T47D (cell line): ENCODE data around the gene HSFX3.
"Not testable (repeated sequence)": the region's sequence is repeated elsewhere in the genome, so short reads cannot be mapped to it uniquely, and the experiment has no call there.

Source experiments
- DNase-seq, 2 experiments: peaks; one replicate each; pipeline versions ENCODE4 v3.0.0 to v3.0.0-alpha.2; 2011 to 2012; ENCODE audit warnings: low read depth in 1 of 2, low spot score in 1 of 2
- JUND ChIP-seq: IDR thresholded peaks from 2 replicates; pipeline ENCODE4 v1.6.1; 2012; ENCODE audit warnings: low read depth
- in situ Hi-C: cut with HindIII; loops from 2 replicates; pipeline ENCODE4 v1.10.0; 2016; ENCODE audit warnings: low sequenced_read_pairs, low pct_unique_long_range_greater_than_20kb

The HSFX3 gene

DNA sequence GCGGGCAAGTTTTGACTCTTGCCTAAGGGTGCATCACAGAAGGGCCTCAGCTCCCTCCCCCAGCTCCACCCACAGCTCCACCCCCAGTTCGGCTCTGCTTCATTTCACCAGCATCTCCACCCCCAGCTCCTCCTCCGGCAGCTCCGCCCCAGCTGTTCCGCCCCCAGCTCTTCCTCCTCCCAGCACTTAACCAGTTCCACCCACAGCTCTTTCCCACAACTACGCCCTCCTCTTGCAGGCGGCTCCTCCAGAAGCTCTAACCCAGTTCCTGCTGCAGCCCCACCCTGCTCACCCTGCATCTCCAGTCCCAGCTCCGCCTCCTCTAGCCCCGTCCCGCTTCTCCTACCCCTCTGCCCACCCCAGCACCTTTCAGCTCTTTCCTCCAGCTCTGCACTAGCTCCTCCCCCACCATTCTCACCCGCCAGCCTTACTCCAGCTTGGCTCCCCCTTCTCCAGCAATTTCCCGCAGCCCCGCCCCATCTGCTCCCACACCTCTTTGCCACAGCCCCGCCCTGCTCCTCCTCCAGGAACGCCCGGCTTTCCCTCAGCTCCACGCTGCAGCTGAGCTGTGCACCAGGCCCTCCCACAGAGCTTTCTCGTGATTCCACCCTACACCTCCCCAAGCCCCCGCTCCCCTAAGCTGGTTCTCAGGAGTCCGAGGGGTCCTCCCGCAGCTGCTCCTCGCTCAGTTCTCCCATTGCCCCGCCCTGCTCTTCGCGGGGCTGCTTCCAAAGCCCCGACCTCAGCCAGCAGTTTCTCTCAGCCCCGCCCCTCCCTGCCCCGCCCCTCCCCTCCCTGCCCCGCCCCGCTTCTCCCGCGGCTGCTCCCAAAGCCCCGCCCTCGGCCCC lies 10.2 kb downstream of the HSFX3 start:
- TF ChIP-seq JUND, result no peak
- in situ Hi-C loops, result no loop called here
- DNase-seq, result peak; percentile 46 to 92

DNA sequence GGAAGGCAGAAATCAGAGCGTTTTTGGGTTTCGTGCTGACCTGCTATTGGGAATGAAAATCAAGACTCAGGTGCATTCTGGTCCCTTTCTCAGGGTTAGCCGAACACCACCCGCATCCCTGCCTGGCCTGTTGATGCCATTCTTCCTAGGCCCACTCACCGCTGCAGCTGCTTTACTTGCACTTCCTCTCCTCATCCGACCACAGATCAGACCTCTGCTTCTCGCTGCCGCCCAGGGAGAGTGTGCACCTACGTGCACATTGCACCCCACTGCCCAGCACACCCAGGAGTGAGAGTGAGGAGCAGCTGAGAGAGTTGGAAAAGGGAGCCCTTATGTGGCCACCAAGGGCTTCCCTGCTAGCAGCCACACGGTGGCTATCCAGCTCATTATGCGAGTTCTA lies 12.2 kb downstream of the HSFX3 start:
- in situ Hi-C loops, DNase-seq: not testable (repeated sequence)

DNA sequence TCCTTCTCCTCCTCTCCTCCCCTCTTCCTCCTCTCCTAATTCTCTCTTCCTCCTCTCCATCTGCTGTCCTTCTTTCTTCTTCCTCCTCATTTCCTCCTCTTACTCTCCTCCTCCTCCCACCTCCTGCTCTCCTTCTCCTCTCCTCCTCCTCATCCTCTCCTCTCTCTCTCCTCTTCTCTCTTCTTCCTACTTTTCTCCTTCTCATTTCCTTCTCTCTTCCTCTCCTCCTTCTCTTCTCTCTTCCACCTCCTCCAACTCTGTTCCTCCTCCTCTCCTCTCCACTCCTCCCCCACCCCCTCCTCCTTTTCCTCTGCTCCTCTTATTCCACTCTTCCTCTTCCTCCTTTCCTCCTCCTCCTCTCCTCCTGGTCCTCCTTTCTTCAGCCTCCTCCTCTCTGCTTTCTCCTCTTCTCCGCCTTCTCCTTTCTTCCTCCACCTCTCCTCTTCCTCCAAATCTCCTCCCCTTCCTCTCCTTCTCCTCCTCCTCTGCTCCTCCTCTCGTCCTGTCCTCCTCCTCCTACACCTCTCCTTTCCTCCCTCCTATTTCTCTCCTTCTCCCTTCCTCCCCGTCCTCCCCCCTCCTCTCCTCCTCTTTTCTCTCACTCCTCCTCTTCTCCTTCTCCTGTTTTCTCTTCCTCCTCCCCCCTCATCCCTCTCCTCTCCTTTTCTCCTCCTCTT lies 14.7 kb downstream of the HSFX3 start:
- DNase-seq, in situ Hi-C loops: not testable (repeated sequence)

DNA sequence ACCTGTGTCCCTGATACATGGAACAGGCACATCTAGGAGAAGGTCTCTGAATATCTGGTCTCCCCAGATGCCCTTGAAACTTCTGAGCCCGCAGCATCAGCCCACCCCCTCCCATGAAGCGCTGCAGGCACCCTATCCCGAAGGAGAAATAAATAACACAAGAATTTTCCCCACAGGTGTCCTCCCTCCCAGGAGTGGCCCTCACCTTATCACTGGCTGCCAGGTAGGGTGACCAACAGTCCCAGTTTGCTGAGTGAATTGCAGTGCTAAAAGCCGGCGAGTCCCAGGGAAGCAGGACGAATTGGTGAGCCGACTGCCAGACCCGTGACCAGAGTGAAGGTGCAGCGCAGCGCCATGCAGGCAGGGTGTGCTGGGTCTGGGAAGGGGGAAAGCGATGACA lies 15.7 kb downstream of the HSFX3 start:
- DNase-seq, in situ Hi-C loops: not testable (repeated sequence)

DNA sequence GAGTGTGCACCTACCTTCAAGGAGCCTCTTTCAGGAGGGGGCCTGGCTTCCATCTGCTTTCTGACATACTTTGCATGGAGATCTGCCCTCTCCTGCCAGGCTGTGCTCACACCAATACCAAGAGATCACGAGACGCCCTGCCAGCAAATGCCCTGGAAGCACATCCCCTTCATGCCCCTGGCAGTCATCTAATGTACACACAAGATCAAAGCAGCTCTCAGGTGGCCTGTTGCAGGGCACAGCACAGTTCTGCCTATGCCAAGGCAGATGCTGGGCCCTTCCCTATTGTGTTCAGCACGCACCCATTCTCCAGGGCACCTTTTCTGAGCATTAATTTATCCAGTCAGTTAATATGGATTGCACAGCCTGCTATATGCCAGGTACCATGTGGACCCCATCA lies 16.9 kb downstream of the HSFX3 start:
- in situ Hi-C loops, result not testable (repeated sequence)

DNA sequence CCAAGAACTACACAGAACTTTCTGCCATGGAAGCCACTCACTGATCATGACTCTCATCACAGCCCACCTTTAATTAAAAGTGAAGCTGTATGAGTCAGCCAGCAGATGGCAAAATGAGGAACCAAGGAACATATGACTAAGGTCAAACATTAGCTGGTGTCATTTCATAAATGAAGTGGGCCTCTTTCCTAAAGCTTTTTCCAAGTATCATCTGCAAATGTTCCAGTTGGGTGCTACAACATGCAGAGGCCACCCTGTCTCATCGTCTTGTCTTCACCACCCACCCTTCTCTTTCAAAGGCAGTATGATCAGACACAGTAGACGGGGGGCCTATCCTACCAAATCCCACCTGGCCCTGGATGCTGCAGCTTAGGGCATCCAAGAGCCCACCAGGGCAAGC lies 18.1 kb downstream of the HSFX3 start:
- in situ Hi-C loops, result no loop called here
- no peak for DNase-seq
- TF ChIP-seq JUND, result no peak

More for the DNA sequence above, 16.9 kb downstream of the HSFX3 start:
- not testable (repeated sequence) for DNase-seq

DNA sequence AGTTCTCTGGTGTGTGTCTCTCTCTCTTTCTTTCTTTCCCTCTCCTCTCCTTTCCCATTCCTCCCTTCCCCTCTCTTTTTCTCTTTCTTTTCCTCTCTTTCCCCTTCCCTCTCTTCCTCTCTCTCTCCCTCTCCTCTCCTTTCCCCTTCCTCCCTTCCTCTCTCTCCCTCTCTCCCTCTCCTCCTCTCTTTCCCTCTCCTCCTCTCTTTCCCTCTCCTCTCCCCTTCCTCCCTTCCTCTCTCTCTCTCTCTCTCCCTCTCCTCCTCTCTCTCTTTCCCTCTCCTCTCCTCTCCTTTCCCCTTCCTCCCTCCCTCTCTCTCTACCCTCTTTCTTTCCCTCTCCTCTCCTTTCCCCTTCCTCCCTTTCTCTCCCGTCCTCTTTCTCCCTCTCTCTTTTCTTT lies 21.3 kb downstream of the HSFX3 start:
- no peak for DNase-seq
- no peak for TF ChIP-seq JUND
- in situ Hi-C loops, result no loop called here

DNA sequence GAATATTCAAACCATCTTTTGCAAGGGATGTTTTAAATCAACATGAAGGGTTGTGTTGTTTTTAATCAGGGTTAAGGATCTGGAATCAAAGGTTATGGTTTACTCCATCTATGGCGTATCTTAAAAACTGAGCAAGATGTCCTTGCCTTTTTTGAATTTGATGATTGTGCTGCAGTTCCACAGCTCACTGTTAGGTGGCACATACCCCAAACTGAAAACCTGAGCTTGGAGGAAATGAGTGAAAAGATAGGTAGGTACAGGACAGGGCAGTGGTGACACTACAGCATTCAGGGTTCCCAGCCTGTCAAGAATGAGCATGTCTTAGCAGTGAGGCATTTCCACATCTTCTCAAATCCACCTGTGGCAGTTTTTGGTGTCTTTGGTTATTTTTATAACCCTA lies 22.0 kb downstream of the HSFX3 start:
- peak in 1 of 2 experiments; percentile 53 for DNase-seq
- no peak for TF ChIP-seq JUND
- in situ Hi-C loops, result no loop called here

DNA sequence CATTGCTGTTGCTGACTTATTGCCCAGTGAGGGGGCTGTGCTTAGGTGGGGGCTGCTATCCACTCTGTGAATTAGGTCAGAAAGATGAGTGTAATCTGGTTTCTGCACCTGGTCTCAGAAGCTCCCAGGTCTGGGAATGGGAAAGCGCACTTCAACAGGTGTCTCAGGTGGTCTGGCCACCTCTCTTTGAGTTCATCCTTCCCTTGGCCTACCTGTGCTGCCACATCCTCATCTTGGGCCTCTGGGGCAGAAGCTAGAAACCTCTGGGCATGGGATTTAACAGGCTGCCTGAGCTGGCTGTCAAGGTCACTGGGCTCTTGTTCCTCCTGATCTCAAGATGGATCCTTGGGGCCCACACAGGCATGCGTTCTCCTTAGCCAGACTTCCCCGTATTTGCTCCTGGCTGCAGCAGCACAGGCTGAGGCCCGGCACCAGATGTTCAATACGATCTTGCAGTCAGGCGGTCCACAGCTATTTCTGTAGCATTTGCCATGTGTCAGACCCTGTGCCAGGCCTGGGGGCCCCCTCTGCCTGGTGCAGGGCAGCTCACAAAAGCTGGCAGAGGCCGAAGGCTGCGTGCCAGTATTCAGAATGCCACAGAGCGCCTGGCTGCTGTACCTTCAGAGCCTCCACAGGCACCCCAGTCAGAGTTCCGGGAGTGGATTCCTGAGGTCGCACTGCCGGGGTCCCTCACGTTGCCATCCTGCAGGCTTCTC lies 23.2 kb downstream of the HSFX3 start:
- in situ Hi-C loops, DNase-seq: not testable (repeated sequence)

DNA sequence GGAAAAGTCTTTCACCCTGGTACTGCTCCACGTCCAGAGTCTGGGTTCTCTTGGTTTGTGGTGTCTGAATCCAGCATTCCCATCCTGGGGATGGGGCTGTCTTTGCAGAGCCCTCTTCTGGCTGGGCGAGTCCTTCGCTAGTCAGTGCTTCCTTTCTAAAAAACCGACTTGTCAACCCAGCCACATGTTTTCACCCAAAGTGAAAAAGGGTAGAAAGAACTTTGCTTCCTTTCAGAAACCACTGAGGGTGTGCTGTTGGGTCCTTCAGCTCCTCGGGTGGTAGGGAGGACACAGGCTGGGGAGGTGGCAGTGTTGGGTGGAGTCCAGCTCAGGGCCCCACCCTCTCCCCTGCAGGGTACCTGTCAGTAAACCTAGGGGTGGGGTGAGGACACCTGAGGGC lies 23.8 kb downstream of the HSFX3 start:
- DNase-seq, in situ Hi-C loops: not testable (repeated sequence)

DNA sequence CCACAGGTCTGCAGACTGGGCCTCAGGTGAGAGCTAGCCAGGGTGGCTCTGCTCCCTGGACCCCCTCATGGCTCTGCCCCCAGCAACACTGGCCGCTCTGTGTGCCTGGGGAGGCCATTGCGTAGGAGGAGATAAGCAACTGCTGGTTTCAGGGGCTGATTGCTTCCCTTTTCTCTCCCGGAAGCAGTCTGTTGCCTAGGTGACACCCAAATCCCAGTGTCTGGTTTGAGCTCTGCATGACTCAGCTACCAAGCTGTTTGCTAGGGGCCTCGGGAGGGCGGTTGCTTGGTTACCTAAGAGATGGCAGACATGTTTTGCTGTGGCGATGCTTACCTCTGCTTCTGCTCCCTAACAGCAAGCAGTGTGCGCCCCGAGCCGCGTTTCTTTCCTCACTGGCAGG lies 24.3 kb downstream of the HSFX3 start:
- in situ Hi-C loops, DNase-seq: not testable (repeated sequence)

DNA sequence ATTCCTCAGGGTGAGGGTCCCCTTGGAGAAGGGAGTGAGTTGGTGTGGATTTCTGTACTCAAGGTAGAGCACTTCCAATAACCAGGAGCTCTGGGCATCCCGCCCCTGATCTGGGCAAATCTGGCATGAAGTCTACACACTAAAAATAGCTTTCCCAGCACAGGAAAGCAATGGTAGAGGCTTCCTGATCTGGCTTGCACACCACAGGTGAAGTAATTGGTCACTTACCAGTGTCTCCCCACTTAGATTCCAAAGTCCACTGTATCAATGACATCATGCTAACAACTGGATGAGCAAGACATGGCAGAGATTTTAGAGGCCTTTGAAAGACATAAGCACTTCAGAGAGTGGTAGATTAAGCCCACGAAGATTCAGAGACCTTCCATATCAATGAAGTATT lies 26.8 kb downstream of the HSFX3 start:
- TF ChIP-seq JUND, result no peak
- DNase-seq, result no peak

DNA sequence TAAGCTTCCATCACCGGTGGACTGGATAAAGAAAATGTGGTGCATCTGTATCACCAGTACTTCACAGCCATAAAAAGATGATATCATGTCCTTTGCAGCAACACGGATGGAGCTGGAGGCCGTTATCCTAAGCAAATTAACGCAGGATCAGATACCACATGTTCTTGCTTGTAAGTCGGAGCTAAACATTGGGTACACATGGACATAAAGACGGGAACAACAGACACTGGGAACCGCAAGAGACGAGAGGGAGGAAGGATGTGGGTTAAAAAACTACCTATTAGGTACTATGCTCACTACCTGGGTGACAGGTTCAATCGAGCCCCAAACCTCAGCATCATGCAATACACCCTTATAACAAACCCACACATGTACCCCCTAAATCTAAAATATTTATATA lies 28.3 kb downstream of the HSFX3 start:
- in situ Hi-C loops, result no loop called here
- no peak for TF ChIP-seq JUND
- no peak for DNase-seq

More for the DNA sequence above, 26.8 kb downstream of the HSFX3 start:
- in situ Hi-C loops, result no loop called here

DNA sequence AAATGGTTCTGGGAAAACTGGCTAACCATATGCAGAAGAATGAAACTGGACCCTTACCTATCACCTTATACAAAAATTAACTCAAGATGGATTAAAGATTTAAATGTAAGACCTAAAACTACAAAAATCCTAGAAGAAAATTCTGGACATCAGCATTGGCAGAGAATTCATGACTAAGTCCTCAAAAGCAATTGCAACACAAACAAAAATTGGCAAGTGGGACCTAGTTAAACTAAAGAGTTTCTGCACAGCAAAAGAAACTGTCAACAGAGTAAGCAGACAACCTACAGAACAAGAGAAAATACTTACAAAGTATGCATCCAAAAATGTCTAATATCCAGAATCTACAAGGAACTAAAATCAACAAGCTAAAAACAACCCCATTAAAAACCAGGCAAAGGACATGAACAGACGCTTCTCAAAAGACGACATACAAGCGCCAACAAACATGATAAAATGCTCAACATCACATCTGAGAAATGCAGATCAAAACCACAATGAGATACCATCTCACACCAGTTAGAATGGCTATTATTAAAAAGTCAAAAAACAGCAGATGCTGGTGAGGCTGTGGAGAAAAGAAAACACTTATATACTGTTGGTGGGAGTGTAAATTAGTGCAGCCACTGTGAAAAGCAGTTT lies 29.0 kb downstream of the HSFX3 start:
- DNase-seq, in situ Hi-C loops: not testable (repeated sequence)
